Measurements from ENCODE around the gene TRPM3.

TRPM3 gene

GRCh38 chr9:70861376-70861775 lies 260.0 kb downstream of the TRPM3 start:
- no peak for DNase-seq (ENCODE audit: extremely low read depth, low read depth)
- no peak for TF ChIP-seq CTCF (IDR thresholded peaks at IDR 0.05; ENCODE audit: low read depth, low read length)

GRCh38 chr9:70859694-70860093 lies 261.7 kb downstream of the TRPM3 start:
- no peak for DNase-seq (ENCODE audit: extremely low read depth, low read depth)
- no peak for TF ChIP-seq CTCF (IDR thresholded peaks at IDR 0.05; ENCODE audit: low read depth, low read length)

GRCh38 chr9:70856411-70856810 lies 265.0 kb downstream of the TRPM3 start:
- no peak for DNase-seq (ENCODE audit: extremely low read depth, low read depth)
- no peak for TF ChIP-seq CTCF (IDR thresholded peaks at IDR 0.05; ENCODE audit: low read depth, low read length)

- no peak for TF ChIP-seq CTCF (IDR thresholded peaks at IDR 0.05; ENCODE audit: low read depth, low read length)
- no peak for DNase-seq (ENCODE audit: extremely low read depth, low read depth)
Measured at GRCh38 chr9:70852711-70853240, 268.6 kb downstream of the TRPM3 start.

- no peak for TF ChIP-seq CTCF (IDR thresholded peaks at IDR 0.05; ENCODE audit: low read depth, low read length)
- DNase-seq (ENCODE audit: extremely low read depth, low read depth): no peak
Measured at GRCh38 chr9:70840266-70840665, 281.2 kb downstream of the TRPM3 start.

- TF ChIP-seq CTCF (IDR thresholded peaks at IDR 0.05; ENCODE audit: low read depth, low read length): no peak
- DNase-seq (ENCODE audit: extremely low read depth, low read depth): no peak
Measured at GRCh38 chr9:70835323-70835722, 286.1 kb downstream of the TRPM3 start.

GRCh38 chr9:70832492-70832891 lies 288.9 kb downstream of the TRPM3 start:
- no peak for TF ChIP-seq CTCF (IDR thresholded peaks at IDR 0.05; ENCODE audit: low read depth, low read length)
- DNase-seq (ENCODE audit: extremely low read depth, low read depth): no peak
